C4-2B (cell line): Measurements from ENCODE around the gene SUSD5.

Experiments used
- ZFX ChIP-seq: fragments of 450-650 bp; IDR thresholded peaks from 2 replicates; pipeline ENCODE4 v1.6.1; 2017
- TF ChIP-seq, protein P1 (sequence below): fragments of 450-650 bp; conservative IDR thresholded peaks from 2 replicates; pipeline ENCODE4 v1.5.1; 2017; ENCODE audit warnings: mild to moderate bottlenecking

DNA sequence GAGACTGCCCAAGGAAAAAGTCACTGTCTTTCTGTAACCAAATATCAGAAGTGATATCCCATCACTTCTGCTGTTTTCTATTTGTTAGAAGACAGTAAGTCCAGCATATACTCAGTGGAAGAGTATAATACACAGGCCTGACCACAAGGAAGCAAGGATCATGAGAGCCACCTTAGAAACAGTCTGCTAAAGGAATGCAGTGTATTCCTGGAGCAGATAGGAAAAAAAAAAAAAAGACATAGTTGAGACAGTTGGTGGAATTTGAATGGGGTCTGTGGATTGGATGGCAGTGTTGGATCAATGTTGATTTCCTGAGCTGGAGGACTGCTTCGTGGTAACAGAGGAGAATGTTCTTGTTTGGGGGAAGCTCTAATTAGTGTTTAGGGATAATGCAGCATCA, 32.1 kb upstream of the SUSD5 start:
- TF ChIP-seq, protein P1, sequence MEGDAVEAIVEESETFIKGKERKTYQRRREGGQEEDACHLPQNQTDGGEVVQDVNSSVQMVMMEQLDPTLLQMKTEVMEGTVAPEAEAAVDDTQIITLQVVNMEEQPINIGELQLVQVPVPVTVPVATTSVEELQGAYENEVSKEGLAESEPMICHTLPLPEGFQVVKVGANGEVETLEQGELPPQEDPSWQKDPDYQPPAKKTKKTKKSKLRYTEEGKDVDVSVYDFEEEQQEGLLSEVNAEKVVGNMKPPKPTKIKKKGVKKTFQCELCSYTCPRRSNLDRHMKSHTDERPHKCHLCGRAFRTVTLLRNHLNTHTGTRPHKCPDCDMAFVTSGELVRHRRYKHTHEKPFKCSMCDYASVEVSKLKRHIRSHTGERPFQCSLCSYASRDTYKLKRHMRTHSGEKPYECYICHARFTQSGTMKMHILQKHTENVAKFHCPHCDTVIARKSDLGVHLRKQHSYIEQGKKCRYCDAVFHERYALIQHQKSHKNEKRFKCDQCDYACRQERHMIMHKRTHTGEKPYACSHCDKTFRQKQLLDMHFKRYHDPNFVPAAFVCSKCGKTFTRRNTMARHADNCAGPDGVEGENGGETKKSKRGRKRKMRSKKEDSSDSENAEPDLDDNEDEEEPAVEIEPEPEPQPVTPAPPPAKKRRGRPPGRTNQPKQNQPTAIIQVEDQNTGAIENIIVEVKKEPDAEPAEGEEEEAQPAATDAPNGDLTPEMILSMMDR: no peak
- TF ChIP-seq ZFX: no peak
